Smooth muscle cell of the pulmonary artery (primary cell): Measurements from ENCODE around the gene IKZF3. TPM values are rescaled to one million over a fixed set of nuclear protein-coding genes. Genes with fewer than 3 reads are reported as not detected.

Source experiments
- total RNA-seq: library from RNA; depleted of rRNA; stranded (reverse); fragments of >200 nt; gene quantifications from 2 replicates; pipeline ENCODE4 v1.2.3, GENCODE V29; 2014

IKZF3 gene
- not detected in 2 replicates for total RNA-seq

GRCh38 chr17:39863918-39864746 is at the start of gene IKZF3:
IKZF3 (minus strand) TSS chr17:39864312; CDS start chr17:39864126, 186 bp downstream.

GRCh38 chr17:39867880-39868553 is 3.9 kb upstream of the IKZF3 start, which contains the start of gene ZPBP2:
ZPBP2 (plus strand) TSS chr17:39868202; CDS start chr17:39868355, 153 bp downstream.

GRCh38 chr17:39737760-39738567 is 126.1 kb downstream of the IKZF3 start, which contains the start of gene GRB7:
GRB7 (plus strand) TSS chr17:39737938; CDS start chr17:39742302, 4,364 bp downstream.

GRCh38 chr17:39730095-39730921 is 133.8 kb downstream of the IKZF3 start, which contains the start of gene MIEN1:
MIEN1 (minus strand) TSS chr17:39730532; CDS start chr17:39730495, 37 bp downstream.

Other genes with a start within 250 kb of the IKZF3 start
- 0.91 TPM in 1 of 2 replicates, not detected in the other for gene PPP1R1B, start 237.4 kb downstream of the IKZF3 start, total RNA-seq
- gene STARD3, start 227.2 kb downstream of the IKZF3 start, total RNA-seq, result 31.7 and 37.6 TPM in 2 replicates
- gene TCAP, start 199.0 kb downstream of the IKZF3 start, total RNA-seq, result 0.52 and 0.53 TPM in 2 replicates
- 0.07 TPM in 1 of 2 replicates, not detected in the other for gene PNMT, start 195.9 kb downstream of the IKZF3 start, total RNA-seq
- gene PGAP3, start 176.3 kb downstream of the IKZF3 start, total RNA-seq, result 14.9 TPM in 2 replicates
- gene ERBB2, start 164.2 kb downstream of the IKZF3 start, total RNA-seq, result 60.5 and 78.5 TPM in 2 replicates
- 13.6 and 18.5 TPM in 2 replicates for gene MIEN1, start 133.8 kb downstream of the IKZF3 start, total RNA-seq
- gene GRB7, start 126.4 kb downstream of the IKZF3 start, total RNA-seq, result 0.13 TPM in 1 of 2 replicates, not detected in the other
- gene ZPBP2, start 3.9 kb upstream of the IKZF3 start, total RNA-seq, result not detected in 2 replicates
- gene GSDMB, start 54.3 kb upstream of the IKZF3 start, total RNA-seq, result 12.1 and 13.6 TPM in 2 replicates
- gene ORMDL3, start 63.3 kb upstream of the IKZF3 start, total RNA-seq, result 98.0 and 118 TPM in 2 replicates
- gene LRRC3C, start 63.4 kb upstream of the IKZF3 start, total RNA-seq, result not detected in 2 replicates
- gene GSDMA, start 98.7 kb upstream of the IKZF3 start, total RNA-seq, result not detected in 2 replicates
- gene PSMD3, start 116.5 kb upstream of the IKZF3 start, total RNA-seq, result 94.6 and 111 TPM in 2 replicates
- 0.13 TPM in 1 of 2 replicates, not detected in the other for gene CSF3, start 151.1 kb upstream of the IKZF3 start, total RNA-seq
- gene MED24, start 190.1 kb upstream of the IKZF3 start, total RNA-seq, result 41.5 and 42.3 TPM in 2 replicates
- 33.1 and 51.5 TPM in 2 replicates for gene THRA, start 198.7 kb upstream of the IKZF3 start, total RNA-seq
- gene NR1D1, start 236.3 kb upstream of the IKZF3 start, total RNA-seq, result 4.7 and 6.2 TPM in 2 replicates